ENCODE data around the gene PTPRN2. TPM values are rescaled to one million over a fixed set of nuclear protein-coding genes. Genes with fewer than 3 reads are reported as not detected.
A peak's percentile ranks its signal among the peaks of the same experiment; 100 is the strongest.
"Not testable (repeated sequence)": the region's sequence is repeated elsewhere in the genome, so short reads cannot be mapped to it uniquely, and the experiment has no call there.

PTPRN2 gene
- polyA plus RNA-seq, 1 donor from 2014 or later = 1.6 TPM

- not testable (repeated sequence) for H3K9me3 Mint-ChIP-seq, H3K36me3 Mint-ChIP-seq, H3K27ac Mint-ChIP-seq, H3K4me1 Mint-ChIP-seq, H3K27me3 Mint-ChIP-seq, H3K4me3 Mint-ChIP-seq
Measured at GRCh38 chr7:158405771-158406170, 181.9 kb downstream of the PTPRN2 start.

- H3K36me3 Mint-ChIP-seq = no peaks in the 10 kb centered on the region
- H3K27ac Mint-ChIP-seq = no peak overlapping the region
- H3K4me1 Mint-ChIP-seq = peaks cover 0 to 4% (median 0%) of the 10 kb centered on the region in 3 donors
- no peak overlapping the region for H3K4me3 Mint-ChIP-seq
- peaks cover 6% of the 10 kb centered on the region for H3K27me3 Mint-ChIP-seq
- peaks cover 0 to 2% (median 0%) of the 10 kb centered on the region in 3 donors for H3K9me3 Mint-ChIP-seq
Measured at GRCh38 chr7:158405324-158405723, 182.3 kb downstream of the PTPRN2 start.

GRCh38 chr7:158404031-158404761 is 183.4 kb downstream of the PTPRN2 start:
- H3K27ac Mint-ChIP-seq = no peak overlapping the region
- no peak overlapping the region for H3K4me3 Mint-ChIP-seq
- no peaks in the 10 kb centered on the region for H3K36me3 Mint-ChIP-seq
- H3K27me3 Mint-ChIP-seq = peaks cover 4% of the 10 kb centered on the region
- H3K4me1 Mint-ChIP-seq = peaks cover 0 to 4% (median 0%) of the 10 kb centered on the region in 3 donors
- peaks cover 0 to 2% (median 0%) of the 10 kb centered on the region in 3 donors for H3K9me3 Mint-ChIP-seq

- no peaks in the 10 kb centered on the region for H3K36me3 Mint-ChIP-seq
- peaks cover 1 to 10% (median 8%) of the 10 kb centered on the region in 3 donors for H3K9me3 Mint-ChIP-seq
- no peaks in the 10 kb centered on the region for H3K27me3 Mint-ChIP-seq
- H3K4me3 Mint-ChIP-seq = no peak overlapping the region
- H3K4me1 Mint-ChIP-seq = peaks cover 0 to 4% (median 0%) of the 10 kb centered on the region in 3 donors
- H3K27ac Mint-ChIP-seq = no peak overlapping the region
Measured at GRCh38 chr7:158403013-158403821, 184.4 kb downstream of the PTPRN2 start.

GRCh38 chr7:158402471-158402870 is 185.2 kb downstream of the PTPRN2 start:
- H3K27me3 Mint-ChIP-seq = no peaks in the 10 kb centered on the region
- H3K4me3 Mint-ChIP-seq = no peak overlapping the region
- peaks cover 0 to 4% (median 0%) of the 10 kb centered on the region in 3 donors for H3K4me1 Mint-ChIP-seq
- H3K9me3 Mint-ChIP-seq = peaks cover 1 to 12% (median 8%) of the 10 kb centered on the region in 3 donors
- H3K36me3 Mint-ChIP-seq = no peaks in the 10 kb centered on the region
- no peak overlapping the region for H3K27ac Mint-ChIP-seq

- H3K4me1 Mint-ChIP-seq = peaks cover 0 to 4% (median 0%) of the 10 kb centered on the region in 3 donors
- H3K4me3 Mint-ChIP-seq = no peak overlapping the region
- no peak overlapping the region for H3K27ac Mint-ChIP-seq
- no peaks in the 10 kb centered on the region for H3K27me3 Mint-ChIP-seq
- H3K9me3 Mint-ChIP-seq = peaks cover 1 to 12% (median 8%) of the 10 kb centered on the region in 3 donors
- H3K36me3 Mint-ChIP-seq = no peaks in the 10 kb centered on the region
Measured at GRCh38 chr7:158401826-158402225, 185.8 kb downstream of the PTPRN2 start.

GRCh38 chr7:158401295-158401694 is 186.3 kb downstream of the PTPRN2 start:
- peaks cover 0 to 2% (median 0%) of the 10 kb centered on the region in 3 donors for H3K4me1 Mint-ChIP-seq
- peak overlapping the region in 1 of 4 donors; percentile 17 for H3K4me3 Mint-ChIP-seq
- H3K27me3 Mint-ChIP-seq = no peaks in the 10 kb centered on the region
- H3K36me3 Mint-ChIP-seq = no peaks in the 10 kb centered on the region
- no peak overlapping the region for H3K27ac Mint-ChIP-seq
- H3K9me3 Mint-ChIP-seq = peaks cover 1 to 12% (median 8%) of the 10 kb centered on the region in 3 donors

GRCh38 chr7:158400601-158401225 is 186.9 kb downstream of the PTPRN2 start:
- Mint-ChIP-seq H3K36me3 (no peaks in the 10 kb centered on the region), H3K4me3 (no peak overlapping the region), H3K9me3 (peaks cover 1 to 12% (median 8%) of the 10 kb centered on the region in 3 donors), H3K27ac (no peak overlapping the region), H3K4me1 (peaks cover 0 to 2% (median 0%) of the 10 kb centered on the region in 3 donors), H3K27me3 (no peaks in the 10 kb centered on the region)

GRCh38 chr7:158399762-158400161 is 187.9 kb downstream of the PTPRN2 start:
- Mint-ChIP-seq H3K4me3 (no peak overlapping the region), H3K4me1 (peaks cover 0 to 2% (median 0%) of the 10 kb centered on the region in 3 donors), H3K9me3 (peaks cover 1 to 12% (median 8%) of the 10 kb centered on the region in 3 donors), H3K27ac (no peak overlapping the region), H3K36me3 (no peaks in the 10 kb centered on the region), H3K27me3 (no peaks in the 10 kb centered on the region)

- Mint-ChIP-seq H3K4me3 (no peak overlapping the region), H3K36me3 (no peaks in the 10 kb centered on the region), H3K9me3 (peaks cover 1 to 12% (median 8%) of the 10 kb centered on the region in 3 donors), H3K4me1 (peaks cover 0 to 2% (median 0%) of the 10 kb centered on the region in 3 donors), H3K27me3 (no peaks in the 10 kb centered on the region), H3K27ac (no peak overlapping the region)
Measured at GRCh38 chr7:158398750-158399149, 188.9 kb downstream of the PTPRN2 start.

GRCh38 chr7:158397885-158398284 is 189.7 kb downstream of the PTPRN2 start:
- no peak overlapping the region for H3K4me3 Mint-ChIP-seq
- H3K9me3 Mint-ChIP-seq = peaks cover 1 to 12% (median 8%) of the 10 kb centered on the region in 3 donors
- H3K4me1 Mint-ChIP-seq = peaks cover 0 to 2% (median 0%) of the 10 kb centered on the region in 3 donors
- H3K36me3 Mint-ChIP-seq = no peaks in the 10 kb centered on the region
- no peaks in the 10 kb centered on the region for H3K27me3 Mint-ChIP-seq
- H3K27ac Mint-ChIP-seq = no peak overlapping the region

- H3K27me3 Mint-ChIP-seq = no peaks in the 10 kb centered on the region
- H3K27ac Mint-ChIP-seq = no peak overlapping the region
- H3K9me3 Mint-ChIP-seq = peaks cover 1 to 12% (median 8%) of the 10 kb centered on the region in 3 donors
Measured at GRCh38 chr7:158396982-158397862, 190.4 kb downstream of the PTPRN2 start.

GRCh38 chr7:158396301-158396905 is 191.2 kb downstream of the PTPRN2 start:
- Mint-ChIP-seq H3K9me3 (peaks cover 1 to 12% (median 8%) of the 10 kb centered on the region in 3 donors), H3K27ac (no peak overlapping the region), H3K36me3 (no peaks in the 10 kb centered on the region), H3K27me3 (no peaks in the 10 kb centered on the region), H3K4me1 (no peaks in the 10 kb centered on the region), H3K4me3 (no peak overlapping the region)

More at GRCh38 chr7:158396982-158397862, 190.4 kb downstream of the PTPRN2 start:
- Mint-ChIP-seq H3K36me3 (no peaks in the 10 kb centered on the region), H3K4me3 (no peak overlapping the region), H3K4me1 (peaks cover 0 to 2% (median 0%) of the 10 kb centered on the region in 3 donors)
